SK-N-SH (cell line): ENCODE measurements around the gene OGFOD1. TPM values are rescaled to one million over a fixed set of nuclear protein-coding genes. Genes with fewer than 3 reads are reported as not detected.

Source experiments
- CTCF ChIA-PET: fragments of 300-600, 350-600 bp; formaldehyde crosslinking; extraction: SDS; loops from one replicate; lab custom pipeline; 2021; lab: Yijun Ruan, JAX
- POLR2A ChIA-PET: fragments of 350-600 bp; sonication (Branson Sonifier 250); formaldehyde crosslinking; extraction: SDS; loops from one replicate; lab custom pipeline; 2020; ENCODE audit warnings: antibody characterized with exemption, inconsistent platforms; lab: Yijun Ruan, JAX
- DNase-seq: peaks from one replicate; pipeline ENCODE4 v3.0.0; 2012
- H2AFZ ChIP-seq: fragments of 200-600 bp; sonication (generic); 2 replicates; pipeline ENCODE4 v1.8.1; 2016; ENCODE audit warnings: antibody characterized with exemption, mild to moderate bottlenecking, low read depth
- H3F3A ChIP-seq: fragments of 200-600 bp; sonication (generic); replicated peaks from 2 replicates; pipeline ENCODE3; 2016; ENCODE audit warnings: antibody characterized with exemption, mild to moderate bottlenecking; ENCODE audit not compliant: insufficient read depth
- H3K27ac ChIP-seq, 2 experiments: fragments of 200-500 bp in 1 of 2; fragments of 200-600 bp in 1 of 2; sonication (Bioruptor generic) in 1 of 2; sonication (generic), shearing (Covaris generic) in 1 of 2; 2 replicates each; pipeline versions ENCODE4 v1.5.1 to v1.6.1; 2014 to 2016; ENCODE audit warnings: low read depth in 2 of 2, inconsistent platforms in 1 of 2, low read length in 1 of 2, mild to moderate bottlenecking in 1 of 2, mixed read lengths in 1 of 2
- H3K27me3 ChIP-seq: fragments of 200-600 bp; sonication (generic), shearing (Covaris generic); 2 replicates; pipeline ENCODE4 v1.6.1; 2016; ENCODE audit warnings: mixed run types; ENCODE audit not compliant: insufficient read depth
- H3K36me3 ChIP-seq, 2 experiments: fragments of 200-500 bp in 1 of 2; fragments of 200-600 bp in 1 of 2; sonication (Bioruptor generic) in 1 of 2; sonication (generic) in 1 of 2; replicated peaks in 1 of 2; 2 replicates each; pipeline versions ENCODE3 to v1.5.1; 2014 to 2016; ENCODE audit warnings: low read length in 1 of 2, mild to moderate bottlenecking in 1 of 2; ENCODE audit not compliant: insufficient read depth in 2 of 2, control insufficient read depth in 1 of 2
- H3K4me1 ChIP-seq, 2 experiments: fragments of 200-500 bp in 1 of 2; fragments of 200-600 bp in 1 of 2; sonication (Bioruptor generic) in 1 of 2; sonication (generic), shearing (Covaris generic) in 1 of 2; 2 replicates each; pipeline versions ENCODE4 v1.5.1 to v1.6.1; 2014 to 2016; ENCODE audit warnings: low read depth in 1 of 2, low read length in 1 of 2, mixed run types in 1 of 2; ENCODE audit not compliant: insufficient read depth in 2 of 2, control insufficient read depth in 1 of 2
- H3K4me2 ChIP-seq: fragments of 200-600 bp; sonication (generic), shearing (Covaris generic); 2 replicates; pipeline ENCODE4 v1.6.1; 2017; ENCODE audit warnings: mixed run types
- H3K4me3 ChIP-seq, 2 experiments: fragments of 200-500 bp in 1 of 2; fragments of 200-600 bp in 1 of 2; sonication (Bioruptor generic) in 1 of 2; sonication (generic), shearing (Covaris generic) in 1 of 2; 2 replicates each; pipeline versions ENCODE4 v1.5.1 to v1.8.1; 2014 to 2016; ENCODE audit warnings: low read depth in 2 of 2, inconsistent platforms in 1 of 2, low read length in 1 of 2, mild to moderate bottlenecking in 1 of 2, mixed read lengths in 1 of 2, moderate library complexity in 1 of 2
- H3K79me2 ChIP-seq: fragments of 200-600 bp; sonication (generic); 2 replicates; pipeline ENCODE4 v1.8.1; 2017; ENCODE audit warnings: mild to moderate bottlenecking; ENCODE audit not compliant: insufficient read depth
- H3K9ac ChIP-seq: fragments of 200-600 bp; sonication (generic); 2 replicates; pipeline ENCODE4 v1.6.1; 2017; ENCODE audit warnings: mixed run types
- H3K9me2 ChIP-seq: fragments of 200-600 bp; sonication (generic); 2 replicates; pipeline ENCODE4 v1.6.1; 2017; ENCODE audit warnings: mixed run types
- H3K9me3 ChIP-seq: fragments of 200-600 bp; sonication (generic); 2 replicates; pipeline ENCODE4 v1.6.1; 2017; ENCODE audit warnings: mixed run types, mild to moderate bottlenecking, moderate library complexity
- H4K20me1 ChIP-seq: fragments of 200-600 bp; sonication (generic); 2 replicates; pipeline ENCODE4 v1.6.1; 2017; ENCODE audit warnings: mild to moderate bottlenecking, mixed run types; ENCODE audit not compliant: insufficient read depth
- CTCF ChIP-seq: fragments of 200-600 bp; sonication (generic); IDR thresholded peaks from 2 replicates; pipeline ENCODE4 v1.6.1; 2017; ENCODE audit warnings: antibody characterized with exemption, mild to moderate bottlenecking, moderate library complexity
- EP300 ChIP-seq, 2 experiments: IDR thresholded peaks; 2 replicates each; pipeline versions ENCODE4 v1.4.0 to v1.6.1; 2012; ENCODE audit warnings: borderline replicate concordance in 1 of 2, low read depth in 1 of 2, low read length in 1 of 2
- EZH2phosphoT487 ChIP-seq: fragments of 200-600 bp; sonication (generic); IDR thresholded peaks from 2 replicates; pipeline ENCODE4 v1.6.1; 2017; ENCODE audit warnings: low read depth, mixed run types, mild to moderate bottlenecking, antibody characterized with exemption, moderate library complexity, borderline replicate concordance
- FOSL2 ChIP-seq: IDR thresholded peaks from 2 replicates; pipeline ENCODE4 v1.4.0; 2012; ENCODE audit warnings: low read depth, mild to moderate bottlenecking, moderate library complexity, borderline replicate concordance
- FOXJ3 ChIP-seq: sonication (generic); formaldehyde crosslinking; IDR thresholded peaks from 2 replicates; pipeline ENCODE4 v1.5.1; 2020; ENCODE audit warnings: mild to moderate bottlenecking, missing genetic modification reagents
- GABPA ChIP-seq: IDR thresholded peaks from 2 replicates; pipeline ENCODE4 v1.4.0; 2012; ENCODE audit warnings: low read depth, mild to moderate bottlenecking
- GATA2 ChIP-seq: sonication (generic); formaldehyde crosslinking; IDR thresholded peaks from 2 replicates; pipeline ENCODE4 v1.5.0; 2020; ENCODE audit warnings: mild to moderate bottlenecking, missing genetic modification reagents
- JUND ChIP-seq: IDR thresholded peaks from 2 replicates; pipeline ENCODE4 v1.4.0; 2012
- MAX ChIP-seq: IDR thresholded peaks from 2 replicates; pipeline ENCODE4 v1.4.0; 2012; ENCODE audit warnings: low read depth
- MXI1 ChIP-seq: IDR thresholded peaks from 2 replicates; pipeline ENCODE4 v1.6.1; 2012; ENCODE audit warnings: mild to moderate bottlenecking, low read depth, low read length, improper control_type of control experiment
- RAD21 ChIP-seq: IDR thresholded peaks from 2 replicates; pipeline ENCODE4 v1.6.1; 2012; ENCODE audit warnings: mild to moderate bottlenecking, low read length
- RCOR1 ChIP-seq: fragments of 150-350 bp; IDR thresholded peaks from 2 replicates; pipeline ENCODE4 v1.6.1; 2017; ENCODE audit warnings: antibody characterized with exemption, low read length
- REST ChIP-seq: IDR thresholded peaks from 2 replicates; pipeline ENCODE4 v1.6.1; 2012; ENCODE audit warnings: mild to moderate bottlenecking, low read depth, low read length, moderate library complexity
- SIN3A ChIP-seq: IDR thresholded peaks from 2 replicates; pipeline ENCODE4 v1.6.1; 2012; ENCODE audit warnings: low read depth, mild to moderate bottlenecking, low read length, moderate library complexity, borderline replicate concordance
- SMC3 ChIP-seq: IDR thresholded peaks from 2 replicates; pipeline ENCODE4 v1.6.1; 2012; ENCODE audit warnings: low read depth, low read length, improper control_type of control experiment
- TEAD4 ChIP-seq: IDR thresholded peaks from 2 replicates; pipeline ENCODE4 v1.4.0; 2012; ENCODE audit warnings: mild to moderate bottlenecking, borderline replicate concordance; ENCODE audit not compliant: insufficient read depth
- USF1 ChIP-seq: IDR thresholded peaks from 2 replicates; pipeline ENCODE4 v1.4.0; 2012; ENCODE audit warnings: low read depth, borderline replicate concordance
- YY1 ChIP-seq: IDR thresholded peaks from 2 replicates; pipeline ENCODE4 v1.4.0; 2012; ENCODE audit warnings: low read depth, mild to moderate bottlenecking
- WGBS: methylation state at CpG from one replicate; pipeline ENCODE4 v1.1.6; 2017; ENCODE audit warnings: low lambda C conversion rate; 5-methylcytosine and 5-hydroxymethylcytosine counted together
- polyA plus RNA-seq, 3 experiments: library from polyadenylated mRNA; depleted of rRNA; stranded (reverse); fragments of >200 nt; gene quantifications; 2 replicates each; pipeline ENCODE4 v1.2.3, GENCODE V29; 2012
- TF ChIP-seq, protein P1 (sequence below): IDR thresholded peaks from 2 replicates; pipeline ENCODE4; 2012

OGFOD1 gene
- polyA plus RNA-seq, 1 of the 3 experiments (the other 2 are of a cell fraction) = 35.6 TPM

DNA sequence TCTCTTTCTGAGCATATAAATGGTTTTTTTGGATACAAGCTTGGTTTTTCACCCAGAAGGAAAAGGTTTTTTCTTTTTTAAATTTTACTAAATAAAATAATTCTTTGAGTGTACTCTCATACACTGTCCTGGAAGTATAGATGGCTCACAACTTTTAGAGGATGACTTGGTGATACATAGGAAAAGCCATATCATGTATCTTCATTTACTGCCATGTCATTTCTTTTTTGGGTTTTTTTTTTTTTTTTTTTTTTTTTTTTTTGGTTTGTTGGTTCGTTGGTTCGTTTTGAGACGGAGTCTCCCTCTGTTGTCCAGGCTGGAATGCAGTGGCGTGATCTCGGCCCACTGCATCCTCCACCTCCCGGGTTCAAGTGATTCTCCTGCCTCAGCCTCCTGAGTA lies 11.8 kb downstream of the OGFOD1 start (continued):
- TF ChIP-seq GABPA = no peak
- no peak for TF ChIP-seq YY1
- TF ChIP-seq FOXJ3 (CRISPR knock-in tag) = no peak
- no peak for TF ChIP-seq REST
- TF ChIP-seq JUND = no peak
- no peak for TF ChIP-seq GATA2 (CRISPR knock-in tag)

GRCh38 chr16:56466344-56466743 lies 15.0 kb downstream of the OGFOD1 start:
- ChIA-PET CTCF (no interaction called here), POLR2A (no interaction called here)
- 86% methylated on average over 2 of the region's 2 CpGs for WGBS
- H3K27ac ChIP-seq = no peak overlapping the region
- no peak overlapping the region for H2AFZ ChIP-seq
- no peak overlapping the region for H3K4me2 ChIP-seq
- H3K9me3 ChIP-seq = no peaks in the 10 kb centered on the region
- no peaks in the 10 kb centered on the region for H3K9me2 ChIP-seq
- H3K4me1 ChIP-seq = peaks cover 0 to 4% of the 10 kb centered on the region in 2 experiments; a peak in 2 of 4 replicates
- H3K79me2 ChIP-seq = no peaks in the 10 kb centered on the region
- no peak for DNase-seq
- H3K9ac ChIP-seq = no peak overlapping the region
- no peaks in the 10 kb centered on the region for H4K20me1 ChIP-seq
- peaks cover 6% of the 10 kb centered on the region for H3F3A ChIP-seq
- H3K36me3 ChIP-seq = peaks cover 79 to 92% of the 10 kb centered on the region in 2 experiments
- no peaks in the 10 kb centered on the region for H3K27me3 ChIP-seq
- no peak overlapping the region for H3K4me3 ChIP-seq
- TF ChIP-seq GATA2 (CRISPR knock-in tag) (no peak), EZH2phosphoT487 (no peak), JUND (no peak), RCOR1 (no peak), SIN3A (no peak), GABPA (no peak), MXI1 (no peak), TEAD4 (no peak), MAX (no peak), SMC3 (no peak), EP300 (IDR thresholded peaks at IDR 0.05; ENCODE audit: borderline replicate concordance in 1 of 2, low read depth in 1 of 2, low read length in 1 of 2) (no peak), USF1 (no peak), REST (no peak), FOSL2 (no peak), RAD21 (no peak), CTCF (no peak), YY1 (no peak)
- TF ChIP-seq, protein P1, sequence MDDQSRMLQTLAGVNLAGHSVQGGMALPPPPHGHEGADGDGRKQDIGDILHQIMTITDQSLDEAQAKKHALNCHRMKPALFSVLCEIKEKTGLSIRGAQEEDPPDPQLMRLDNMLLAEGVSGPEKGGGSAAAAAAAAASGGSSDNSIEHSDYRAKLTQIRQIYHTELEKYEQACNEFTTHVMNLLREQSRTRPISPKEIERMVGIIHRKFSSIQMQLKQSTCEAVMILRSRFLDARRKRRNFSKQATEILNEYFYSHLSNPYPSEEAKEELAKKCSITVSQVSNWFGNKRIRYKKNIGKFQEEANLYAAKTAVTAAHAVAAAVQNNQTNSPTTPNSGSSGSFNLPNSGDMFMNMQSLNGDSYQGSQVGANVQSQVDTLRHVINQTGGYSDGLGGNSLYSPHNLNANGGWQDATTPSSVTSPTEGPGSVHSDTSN = no peak
